A673 (cell line): ENCODE data around the gene TLR9. TPM values are rescaled to one million over a fixed set of nuclear protein-coding genes. Genes with fewer than 3 reads are reported as not detected.

Source experiments
- BruUV-seq: library from RNA; stranded (reverse); fragments of 400-500 nt; replicated peaks from 2 replicates; lab custom pipeline; 2021; lab: Mats Ljungman, UMichigan
- CTCF ChIA-PET: fragments of 300-600 bp; sonication (Branson Sonifier 250); formaldehyde crosslinking; loops from one replicate; lab custom pipeline; 2022; ENCODE audit warnings: antibody characterized with exemption; lab: Charles Lee
- POLR2A ChIA-PET: fragments of 300-600 bp; sonication (Branson Sonifier 250); formaldehyde crosslinking; loops from one replicate; lab custom pipeline; 2022; ENCODE audit warnings: antibody characterized with exemption; ENCODE audit not compliant: low non-redundant PET; lab: Charles Lee
- DNase-seq: peaks from one replicate; pipeline ENCODE4 v3.0.0-alpha.2; 2015; ENCODE audit warnings: low spot score
- H3K27ac ChIP-seq: fragments of 200-600 bp; sonication (generic); 2 replicates; pipeline ENCODE4 v1.5.1; 2016; ENCODE audit warnings: mixed run types, low read depth, mild to moderate bottlenecking, mixed read lengths, antibody characterized with exemption, low read length; ENCODE audit not compliant: poor library complexity, severe bottlenecking
- H3K27me3 ChIP-seq: fragments of 200-600 bp; sonication (generic); replicated peaks from 2 replicates; pipeline ENCODE4 v1.6.1; 2017; ENCODE audit warnings: mixed run types, low read depth, mild to moderate bottlenecking, mixed read lengths, antibody characterized with exemption, low read length; ENCODE audit not compliant: insufficient read depth, poor library complexity
- H3K36me3 ChIP-seq: fragments of 200-600 bp; sonication (generic); 2 replicates; pipeline ENCODE4 v1.6.1; 2016; ENCODE audit warnings: mixed run types, mild to moderate bottlenecking, mixed read lengths, antibody characterized with exemption, low read length; ENCODE audit not compliant: insufficient read depth, poor library complexity, severe bottlenecking
- H3K4me1 ChIP-seq: fragments of 200-600 bp; sonication (generic); 2 replicates; pipeline ENCODE4 v1.6.1; 2017; ENCODE audit warnings: mixed run types, mild to moderate bottlenecking, mixed read lengths, antibody characterized with exemption, low read length; ENCODE audit not compliant: insufficient read depth, poor library complexity, severe bottlenecking
- H3K4me3 ChIP-seq: fragments of 200-600 bp; sonication (generic); 2 replicates; pipeline ENCODE4 v1.5.1; 2016; ENCODE audit warnings: low read depth, mixed run types, mild to moderate bottlenecking, mixed read lengths, low read length; ENCODE audit not compliant: poor library complexity, severe bottlenecking
- H3K9me3 ChIP-seq: fragments of 200-600 bp; sonication (generic); 2 replicates; pipeline ENCODE4 v1.6.1; 2016; ENCODE audit warnings: mixed run types, low read depth, mild to moderate bottlenecking, mixed read lengths, antibody characterized with exemption, low read length; ENCODE audit not compliant: poor library complexity, severe bottlenecking
- EZH2 ChIP-seq: fragments of 200-600 bp; sonication (generic); IDR thresholded peaks from 2 replicates; pipeline ENCODE4 v1.6.1; 2017; ENCODE audit warnings: borderline replicate concordance, low read depth, mild to moderate bottlenecking, mixed read lengths, antibody characterized with exemption, low read length; ENCODE audit not compliant: poor library complexity, severe bottlenecking
- intact Hi-C: fragments of 100-400 bp; cut with micrococcal nuclease; formaldehyde crosslinking; loops from one replicate; pipeline ENCODE4 v1.10.0; 2022; ENCODE audit not compliant: unreplicated experiment
- total RNA-seq: library from RNA; stranded (reverse); gene quantifications from 2 replicates; pipeline ENCODE4 v1.2.3, GENCODE V29; 2021
- TF ChIP-seq, protein P1 (sequence below): fragments of 300-800, 200-600 bp; sonication (generic); conservative IDR thresholded peaks from 2 replicates; pipeline ENCODE4 v1.5.1; 2017; ENCODE audit warnings: low read depth, mild to moderate bottlenecking, antibody characterized with exemption, low read length, moderate library complexity, mixed read lengths

The TLR9 gene
- total RNA-seq, 1 experiment from 2014 or later = not detected

GRCh38 chr3:52176180-52176752 lies 49.2 kb downstream of the TLR9 start:
- Histone ChIP-seq H3K4me1 (no peaks in the 10 kb centered on the region), H3K36me3 (no peaks in the 10 kb centered on the region), H3K4me3 (no peak overlapping the region), H3K9me3 (no peaks in the 10 kb centered on the region), H3K27ac (no peak overlapping the region), H3K27me3 (no peaks in the 10 kb centered on the region)
- BruUV-seq = no TSS peak
- ChIA-PET POLR2A (no interaction called here), CTCF (no interaction called here)
- intact Hi-C loops = no loop called here
- DNase-seq = no peak
- no peak for TF ChIP-seq EZH2
- TF ChIP-seq, protein P1, sequence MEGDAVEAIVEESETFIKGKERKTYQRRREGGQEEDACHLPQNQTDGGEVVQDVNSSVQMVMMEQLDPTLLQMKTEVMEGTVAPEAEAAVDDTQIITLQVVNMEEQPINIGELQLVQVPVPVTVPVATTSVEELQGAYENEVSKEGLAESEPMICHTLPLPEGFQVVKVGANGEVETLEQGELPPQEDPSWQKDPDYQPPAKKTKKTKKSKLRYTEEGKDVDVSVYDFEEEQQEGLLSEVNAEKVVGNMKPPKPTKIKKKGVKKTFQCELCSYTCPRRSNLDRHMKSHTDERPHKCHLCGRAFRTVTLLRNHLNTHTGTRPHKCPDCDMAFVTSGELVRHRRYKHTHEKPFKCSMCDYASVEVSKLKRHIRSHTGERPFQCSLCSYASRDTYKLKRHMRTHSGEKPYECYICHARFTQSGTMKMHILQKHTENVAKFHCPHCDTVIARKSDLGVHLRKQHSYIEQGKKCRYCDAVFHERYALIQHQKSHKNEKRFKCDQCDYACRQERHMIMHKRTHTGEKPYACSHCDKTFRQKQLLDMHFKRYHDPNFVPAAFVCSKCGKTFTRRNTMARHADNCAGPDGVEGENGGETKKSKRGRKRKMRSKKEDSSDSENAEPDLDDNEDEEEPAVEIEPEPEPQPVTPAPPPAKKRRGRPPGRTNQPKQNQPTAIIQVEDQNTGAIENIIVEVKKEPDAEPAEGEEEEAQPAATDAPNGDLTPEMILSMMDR = no peak

- Histone ChIP-seq H3K36me3 (no peaks in the 10 kb centered on the region), H3K27me3 (no peaks in the 10 kb centered on the region), H3K9me3 (no peaks in the 10 kb centered on the region), H3K4me1 (no peaks in the 10 kb centered on the region), H3K4me3 (no peak overlapping the region), H3K27ac (no peak overlapping the region)
- ChIA-PET POLR2A (no interaction called here), CTCF (no interaction called here)
- DNase-seq = no peak
- intact Hi-C loops = no loop called here
- BruUV-seq = no TSS peak
- TF ChIP-seq EZH2 = no peak
- TF ChIP-seq, protein P1 = no peak
Observed at GRCh38 chr3:52175416-52176179, 49.8 kb downstream of the TLR9 start.

- no peak overlapping the region for H3K4me3 ChIP-seq
- H3K27me3 ChIP-seq = no peaks in the 10 kb centered on the region
- CTCF ChIA-PET = no interaction called here
- H3K27ac ChIP-seq = no peak overlapping the region
- no peaks in the 10 kb centered on the region for H3K4me1 ChIP-seq
- BruUV-seq = no TSS peak
- H3K36me3 ChIP-seq = no peaks in the 10 kb centered on the region
- intact Hi-C loops = no loop called here
- no peaks in the 10 kb centered on the region for H3K9me3 ChIP-seq
- POLR2A ChIA-PET = interaction anchor here (0.6 kb wide), 1 partner anchor 17 kb away, joined by 3 read pairs; no protein-coding TSS in a partner anchor
- no peak for TF ChIP-seq EZH2
- TF ChIP-seq, protein P1 = no peak
- no peak for DNase-seq
Observed at GRCh38 chr3:52174896-52175295, 50.5 kb downstream of the TLR9 start.
